AG04450 (cell line): ENCODE measurements around the gene ITPR3. TPM values are rescaled to one million over a fixed set of nuclear protein-coding genes. Genes with fewer than 3 reads are reported as not detected.
A peak's percentile ranks its signal among the peaks of the same experiment; 100 is the strongest.

ENCODE experiments used
- CTCF ChIA-PET: fragments of 300-600, 350-600 bp; formaldehyde crosslinking; extraction: SDS; loops from one replicate; lab custom pipeline; 2022; ENCODE audit warnings: antibody characterized with exemption, inconsistent platforms; lab: Charles Lee
- POLR2A ChIA-PET: fragments of 350-600 bp; formaldehyde crosslinking; extraction: SDS; loops from one replicate; lab custom pipeline; 2021; ENCODE audit warnings: antibody characterized with exemption, inconsistent platforms; lab: Yijun Ruan, JAX
- DNase-seq: peaks from one replicate; pipeline ENCODE4 v3.0.0-alpha.2; 2011; ENCODE audit warnings: low read depth, low spot score
- H3K27ac ChIP-seq: one replicate; pipeline ENCODE4 v1.5.1; 2012; ENCODE audit warnings: low read depth, low read length, control low read depth
- H3K27me3 ChIP-seq: one replicate; pipeline ENCODE4 v1.6.0; 2012; ENCODE audit warnings: low read length; ENCODE audit not compliant: control insufficient read depth, insufficient read depth
- H3K4me3 ChIP-seq: 2 replicates; pipeline ENCODE4 v1.5.1; 2011; ENCODE audit warnings: mild to moderate bottlenecking, low read depth, low read length, control low read depth
- H3K9me3 ChIP-seq: 2 replicates; pipeline ENCODE4 v1.5.1; 2012; ENCODE audit warnings: low read length; ENCODE audit not compliant: control insufficient read depth, insufficient read depth
- polyA plus RNA-seq: library from polyadenylated mRNA; depleted of rRNA; stranded (reverse); fragments of >200 nt; gene quantifications from 2 replicates; pipeline ENCODE4 v1.2.3, GENCODE V29; 2011
- TF ChIP-seq, protein P1 (sequence below): IDR thresholded peaks from 2 replicates; pipeline ENCODE4 v1.5.1; 2011; ENCODE audit warnings: low read depth, low read length, control low read depth, inconsistent platforms

ITPR3 gene
- polyA plus RNA-seq, 1 experiment: 4.4 TPM

- no peak for DNase-seq
- TF ChIP-seq, protein P1, sequence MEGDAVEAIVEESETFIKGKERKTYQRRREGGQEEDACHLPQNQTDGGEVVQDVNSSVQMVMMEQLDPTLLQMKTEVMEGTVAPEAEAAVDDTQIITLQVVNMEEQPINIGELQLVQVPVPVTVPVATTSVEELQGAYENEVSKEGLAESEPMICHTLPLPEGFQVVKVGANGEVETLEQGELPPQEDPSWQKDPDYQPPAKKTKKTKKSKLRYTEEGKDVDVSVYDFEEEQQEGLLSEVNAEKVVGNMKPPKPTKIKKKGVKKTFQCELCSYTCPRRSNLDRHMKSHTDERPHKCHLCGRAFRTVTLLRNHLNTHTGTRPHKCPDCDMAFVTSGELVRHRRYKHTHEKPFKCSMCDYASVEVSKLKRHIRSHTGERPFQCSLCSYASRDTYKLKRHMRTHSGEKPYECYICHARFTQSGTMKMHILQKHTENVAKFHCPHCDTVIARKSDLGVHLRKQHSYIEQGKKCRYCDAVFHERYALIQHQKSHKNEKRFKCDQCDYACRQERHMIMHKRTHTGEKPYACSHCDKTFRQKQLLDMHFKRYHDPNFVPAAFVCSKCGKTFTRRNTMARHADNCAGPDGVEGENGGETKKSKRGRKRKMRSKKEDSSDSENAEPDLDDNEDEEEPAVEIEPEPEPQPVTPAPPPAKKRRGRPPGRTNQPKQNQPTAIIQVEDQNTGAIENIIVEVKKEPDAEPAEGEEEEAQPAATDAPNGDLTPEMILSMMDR: no peak
- CTCF ChIA-PET: interaction anchor here (1.3 kb wide), 1 partner anchor 18 kb away, joined by 4 read pairs; no protein-coding TSS in a partner anchor
- no peak overlapping the region for H3K27ac ChIP-seq
- H3K27me3 ChIP-seq: no peaks in the 10 kb centered on the region
- POLR2A ChIA-PET: no interaction called here
- no peak overlapping the region for H3K4me3 ChIP-seq
- 0 out of 2 replicates have a peak, but pooled peaks cover 5% of the 10 kb centered on the region for H3K9me3 ChIP-seq
Measured at GRCh38 chr6:33604941-33605854, 15.9 kb upstream of the ITPR3 start.

GRCh38 chr6:33606642-33607041 lies 14.5 kb upstream of the ITPR3 start:
- CTCF ChIA-PET: interaction anchor here (1.0 to 2.3 kb wide), 4 partner anchors 14 to 25 kb away, joined by 3 to 10 read pairs (median 6); no protein-coding TSS in a partner anchor
- H3K4me3 ChIP-seq: no peak overlapping the region
- H3K9me3 ChIP-seq: peaks cover 3% of the 10 kb centered on the region; the same call in 1 of the 2 replicates
- H3K27ac ChIP-seq: no peak overlapping the region
- H3K27me3 ChIP-seq: no peaks in the 10 kb centered on the region
- POLR2A ChIA-PET: no interaction called here
- TF ChIP-seq, protein P1: no peak
- DNase-seq: no peak

DNA sequence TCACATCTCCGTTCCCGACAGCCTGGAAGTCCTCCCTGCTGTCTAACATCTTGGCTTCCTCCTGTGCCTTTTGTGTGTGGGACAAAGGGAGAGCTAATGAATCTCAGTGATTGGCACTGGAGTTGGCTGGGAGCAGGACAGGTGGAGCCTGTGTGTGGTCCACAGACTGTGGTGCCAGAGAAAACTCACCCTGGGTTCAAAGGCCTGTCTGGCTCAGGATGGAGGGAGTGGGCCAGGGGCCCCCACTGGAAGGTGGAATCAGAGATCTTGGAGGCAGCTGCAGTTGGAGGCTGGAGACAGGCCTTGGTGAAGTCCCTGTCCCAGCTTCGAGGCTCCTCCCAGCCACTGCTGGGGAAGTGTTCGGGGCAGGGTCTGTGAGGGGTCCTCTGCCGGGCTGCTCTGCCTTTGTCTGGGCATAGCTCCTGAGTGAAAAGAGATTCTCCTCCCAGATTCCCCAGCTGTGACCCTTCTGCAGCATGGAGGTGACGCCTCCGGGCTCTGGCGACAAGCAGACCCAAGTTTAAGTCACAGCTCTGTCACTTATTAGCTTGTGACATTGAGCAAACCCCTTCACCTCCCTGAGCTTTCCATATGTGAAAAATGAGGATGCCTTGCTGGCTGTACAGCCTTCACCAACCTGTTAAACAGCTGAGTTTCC lies 13.9 kb upstream of the ITPR3 start:
- POLR2A ChIA-PET: interaction anchor here (1.5 kb wide), 1 partner anchor 61 kb away, joined by 3 read pairs; no protein-coding TSS in a partner anchor
- TF ChIP-seq, protein P1: no peak
- CTCF ChIA-PET: interaction anchor here (1.0 to 2.3 kb wide), 4 partner anchors 15 to 25 kb away, joined by 3 to 10 read pairs (median 6); no protein-coding TSS in a partner anchor
- DNase-seq: no peak
- Histone ChIP-seq H3K9me3 (peaks cover 8% of the 10 kb centered on the region), H3K27me3 (no peaks in the 10 kb centered on the region), H3K4me3 (no peak overlapping the region), H3K27ac (no peak overlapping the region)

- Histone ChIP-seq H3K4me3 (no peak overlapping the region), H3K27me3 (no peaks in the 10 kb centered on the region), H3K27ac (no peak overlapping the region), H3K9me3 (peaks cover 8% of the 10 kb centered on the region)
- no peak for DNase-seq
- POLR2A ChIA-PET: interaction anchor here (1.5 kb wide), 1 partner anchor 61 kb away, joined by 3 read pairs; no protein-coding TSS in a partner anchor
- CTCF ChIA-PET: interaction anchor here (1.0 to 2.3 kb wide), 4 partner anchors 16 to 104 kb away, joined by 3 to 10 read pairs (median 6); no protein-coding TSS in a partner anchor
- TF ChIP-seq, protein P1: 0 out of 2 replicates have a peak, but pooled peaks have one; percentile 2
Measured at GRCh38 chr6:33607784-33608161, 13.3 kb upstream of the ITPR3 start.
